ENCODE data around the gene TAGLN3.
"Not testable (repeated sequence)": the region's sequence is repeated elsewhere in the genome, so short reads cannot be mapped to it uniquely, and the experiment has no call there.

TAGLN3 gene

GRCh38 chr3:112011376-112011940 is 12.7 kb downstream of the TAGLN3 start:
- DNase-seq: no peak

- DNase-seq: no peak
These were observed 13.7 kb downstream of the TAGLN3 start for GRCh38 chr3:112012205-112012992.

DNA sequence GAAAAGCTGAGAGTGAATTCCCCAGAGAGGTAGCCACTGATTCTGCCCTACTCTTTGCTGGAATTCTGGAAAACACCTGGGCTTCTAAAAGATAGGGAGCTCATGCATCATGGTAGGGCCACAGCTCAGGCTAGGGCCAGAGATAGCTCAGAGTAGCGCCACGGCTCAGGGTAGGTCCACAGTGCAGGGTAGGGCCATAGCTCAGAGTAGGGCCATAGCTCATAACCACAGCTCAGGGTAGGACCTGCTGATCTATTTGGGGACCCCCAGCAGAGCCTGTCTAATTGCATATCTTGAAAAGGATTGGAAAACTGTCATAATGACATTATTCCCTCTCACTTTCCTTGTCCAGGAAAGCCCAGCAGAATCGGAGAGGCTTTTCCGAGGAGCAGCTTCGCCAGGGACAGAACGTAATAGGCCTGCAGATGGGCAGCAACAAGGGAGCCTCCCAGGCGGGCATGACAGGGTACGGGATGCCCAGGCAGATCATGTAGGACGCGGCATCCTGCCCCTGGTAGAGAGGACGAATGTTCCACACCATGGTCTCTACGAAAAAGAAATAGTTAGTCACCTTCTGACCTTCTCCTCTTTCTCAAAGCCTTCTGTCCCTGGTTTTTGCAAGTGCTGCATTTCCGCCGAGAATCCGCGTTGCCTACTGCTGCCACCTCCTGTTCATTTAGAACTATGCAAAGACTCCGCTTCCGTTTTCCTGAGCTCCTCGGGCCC is 14.5 kb downstream of the TAGLN3 start:
- peak; percentile 59 for DNase-seq

DNA sequence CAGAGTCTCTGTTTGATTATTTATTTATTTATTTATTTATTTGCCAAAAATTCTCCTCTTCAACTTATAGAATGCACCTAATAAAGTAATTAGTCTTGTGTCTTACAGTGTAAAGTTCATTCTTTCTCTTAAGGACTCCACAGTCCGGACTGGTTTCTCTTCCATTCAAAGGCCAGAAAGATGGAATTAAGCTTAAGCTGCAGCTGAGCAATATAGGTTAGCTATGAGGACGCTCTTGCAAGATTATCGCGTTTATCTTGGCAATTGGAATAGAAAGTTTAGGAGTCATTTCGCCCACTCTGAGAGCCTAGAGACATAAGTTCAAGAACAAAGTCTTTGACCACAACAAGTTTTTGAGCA is 15.0 kb downstream of the TAGLN3 start:
- DNase-seq: no peak

- no peak for DNase-seq
These were observed 18.4 kb downstream of the TAGLN3 start for GRCh38 chr3:112017091-112017490.

GRCh38 chr3:112018712-112019111 is 20.0 kb downstream of the TAGLN3 start:
- DNase-seq: no peak

DNA sequence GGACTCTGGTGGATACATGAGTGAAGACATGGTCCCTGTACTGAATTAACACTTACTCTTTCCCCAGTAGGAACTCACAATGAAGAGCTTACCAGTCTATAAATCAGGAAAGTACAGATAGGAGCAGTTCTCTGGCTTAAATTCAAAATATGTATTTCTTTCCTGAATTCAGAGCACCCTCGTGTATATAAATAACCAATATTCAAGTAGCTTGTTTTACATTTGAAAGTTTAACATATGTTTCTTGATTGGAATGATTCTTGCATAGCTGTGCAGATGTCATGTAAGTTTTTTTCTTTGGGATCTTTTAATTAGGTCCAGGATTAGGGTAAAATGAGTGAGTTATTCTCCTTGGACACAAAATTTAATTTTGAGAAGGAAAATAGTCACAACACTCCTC is 21.0 kb downstream of the TAGLN3 start:
- no peak for DNase-seq

DNA sequence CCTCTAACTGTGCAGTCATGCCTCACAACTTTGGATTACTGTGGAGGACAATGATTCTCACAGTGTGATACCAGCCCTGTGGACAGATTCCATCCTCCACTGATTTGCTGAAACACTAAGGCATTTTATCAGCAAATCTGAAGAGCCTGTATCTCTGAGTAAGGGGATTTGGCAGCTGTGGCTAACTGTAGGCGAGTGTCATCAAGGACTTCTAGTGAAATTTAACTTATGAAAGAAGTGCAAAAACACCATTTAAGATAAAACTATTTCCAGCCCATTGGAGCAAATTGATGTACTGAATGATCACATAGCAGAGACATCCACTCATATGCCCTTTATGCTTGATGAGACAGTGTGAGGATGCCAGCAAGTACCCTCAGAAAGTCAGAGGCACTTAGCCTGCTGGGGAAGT is 22.0 kb downstream of the TAGLN3 start:
- DNase-seq: no peak

DNA sequence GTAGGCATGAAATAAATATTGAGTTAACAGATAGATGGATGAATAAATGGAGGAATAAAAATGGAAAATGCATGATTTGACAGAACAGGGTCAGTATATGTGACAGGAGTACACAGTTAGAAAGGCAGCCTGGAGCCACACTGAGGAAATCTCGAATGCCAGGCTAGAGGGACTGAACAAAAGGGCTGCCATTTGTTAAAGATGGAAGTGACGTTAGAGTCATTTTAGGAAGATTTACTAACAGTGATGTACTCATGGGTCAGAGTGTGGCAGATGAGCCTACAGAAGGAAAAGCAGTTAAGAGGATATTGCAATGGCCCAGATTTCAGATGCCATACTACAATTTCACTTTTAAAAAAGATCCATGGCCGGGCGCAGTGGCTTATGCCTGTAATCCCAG is 28.4 kb downstream of the TAGLN3 start:
- no peak for DNase-seq

DNA sequence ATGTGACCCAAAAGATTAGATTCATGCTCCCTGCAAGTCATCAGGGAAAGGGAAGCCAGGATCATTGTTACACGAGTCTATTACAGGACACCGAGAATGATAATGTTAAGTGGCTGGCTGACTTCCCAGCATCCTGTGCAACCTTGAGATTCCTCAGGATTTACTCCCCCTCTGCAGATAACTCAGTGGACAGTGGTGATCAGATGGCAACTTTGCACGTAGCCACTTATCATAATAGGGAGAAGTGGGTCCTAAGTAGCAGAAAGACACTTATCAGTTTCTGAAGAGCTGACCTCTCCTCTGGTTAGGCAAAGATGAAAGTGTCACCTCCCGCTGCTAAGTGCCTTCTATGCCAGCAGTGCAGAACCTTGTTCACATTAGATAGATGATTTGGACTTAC is 29.1 kb downstream of the TAGLN3 start:
- DNase-seq: no peak

GRCh38 chr3:112030901-112031300 is 32.2 kb downstream of the TAGLN3 start:
- no peak for DNase-seq

- DNase-seq: no peak
These were observed 33.5 kb downstream of the TAGLN3 start for GRCh38 chr3:112032098-112032731.

DNA sequence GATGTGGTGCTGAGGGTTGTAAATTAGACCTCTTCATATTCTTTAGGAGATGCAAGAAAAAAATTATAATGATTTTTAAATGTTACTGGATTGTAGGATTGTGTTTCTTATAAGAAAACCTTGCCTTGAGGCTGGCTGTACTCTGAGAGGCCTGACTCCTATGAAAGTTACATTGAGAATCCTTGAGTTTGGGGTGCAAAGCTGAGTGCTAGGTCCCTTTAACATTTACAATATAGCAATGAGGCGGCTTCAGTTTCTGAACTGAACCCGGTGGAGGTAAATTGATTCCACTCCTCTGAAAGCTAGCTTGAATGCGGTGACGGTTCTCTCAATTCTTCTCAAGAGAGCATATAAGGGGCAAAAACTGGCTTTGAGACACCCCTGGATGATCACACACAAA is 35.7 kb downstream of the TAGLN3 start, which contains the start of gene TMPRSS7:
Gene TMPRSS7, plus strand, starts transcription at position 301 of the 400 bp plus-strand sequence. CDS start 110 bp downstream, outside the sequence.
- DNase-seq: no peak

GRCh38 chr3:112035241-112035640 is 36.5 kb downstream of the TAGLN3 start:
- no peak for DNase-seq

- not testable (repeated sequence) for DNase-seq
These were observed 38.5 kb downstream of the TAGLN3 start for GRCh38 chr3:112037194-112037593.

- DNase-seq: no peak
These were observed 40.1 kb downstream of the TAGLN3 start for GRCh38 chr3:112038863-112039262.

- no peak for DNase-seq
These were observed 42.6 kb downstream of the TAGLN3 start for GRCh38 chr3:112041321-112041720.

DNA sequence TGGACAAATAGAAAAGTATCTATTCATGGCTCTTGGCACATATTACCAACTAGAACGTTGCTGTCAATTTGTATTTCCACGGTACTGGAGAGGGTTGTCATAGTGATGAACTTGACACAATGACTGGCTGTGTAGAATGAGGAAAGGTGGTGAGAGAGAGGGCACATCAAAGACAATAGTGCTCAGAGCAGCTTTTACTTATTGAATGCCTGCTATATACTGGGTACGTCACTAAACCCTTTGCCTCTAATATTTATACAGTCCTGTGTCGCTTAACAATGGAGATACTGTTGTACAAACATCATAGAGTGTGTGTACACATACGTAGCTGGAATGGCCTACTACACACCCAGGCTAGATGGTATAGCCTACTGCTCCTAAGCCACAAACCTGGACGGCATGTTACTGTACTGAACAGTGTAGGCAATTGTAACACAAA is 44.1 kb downstream of the TAGLN3 start:
- no peak for DNase-seq

DNA sequence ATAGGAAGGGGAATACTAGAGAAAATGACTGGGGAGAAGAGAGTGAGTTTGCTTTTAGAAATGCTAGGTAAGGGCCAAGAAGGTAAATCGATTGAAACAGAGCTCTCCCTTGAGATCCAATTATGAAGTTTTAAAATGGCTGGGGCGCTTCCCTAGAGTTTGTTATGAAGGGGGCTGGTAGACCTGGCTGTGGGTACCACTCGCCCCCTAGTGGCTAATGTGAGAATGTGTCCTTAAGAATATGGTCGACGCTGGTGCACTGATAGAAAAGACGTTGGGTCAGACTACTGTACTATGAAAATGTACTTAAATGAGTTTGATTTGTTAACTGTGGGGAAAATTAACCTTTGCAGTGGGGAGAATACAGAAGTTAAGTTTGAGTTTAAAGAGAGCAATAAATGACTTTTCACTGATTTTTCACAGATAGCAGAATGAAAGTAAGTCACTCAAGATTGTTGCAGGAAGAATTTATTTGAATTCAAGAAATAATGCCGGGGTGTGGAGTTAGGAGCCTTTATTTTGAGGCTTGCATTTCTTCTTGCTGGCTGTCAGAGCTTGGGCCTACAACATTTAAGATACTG is 45.0 kb downstream of the TAGLN3 start:
- DNase-seq: peak; percentile 18

GRCh38 chr3:112046599-112046998 is 47.9 kb downstream of the TAGLN3 start:
- no peak for DNase-seq

DNA sequence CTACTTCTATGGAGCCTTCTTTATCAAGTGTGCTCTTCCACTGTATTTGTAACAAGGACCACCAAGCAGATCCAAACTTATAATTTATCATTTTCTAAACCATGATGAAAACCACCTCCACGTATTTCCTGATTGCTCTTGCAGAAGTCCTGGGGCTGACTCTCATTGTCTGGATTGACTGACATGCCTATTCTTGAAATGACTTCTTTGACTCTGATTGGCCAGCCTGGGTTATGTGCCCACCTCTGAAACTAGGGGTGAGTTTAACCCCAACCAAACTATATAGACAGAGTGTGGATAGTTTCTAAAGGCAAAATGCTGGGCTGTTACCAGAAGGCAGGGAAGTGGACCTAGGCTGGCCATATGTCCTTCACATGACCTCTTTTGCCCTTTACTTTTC is 48.5 kb downstream of the TAGLN3 start:
- DNase-seq: no peak

- no peak for DNase-seq
These were observed 50.2 kb downstream of the TAGLN3 start for GRCh38 chr3:112048911-112049310.

- no peak for DNase-seq
These were observed 54.5 kb downstream of the TAGLN3 start for GRCh38 chr3:112053229-112053628.

Measured in stimulated activated CD4-positive, alpha-beta T cell treated with anti-CD3 and anti-CD28 coated beads, Interleukin-4, amount 100 ng/mL, for 1 hour (primary cell).